NK-92 (cell line): ENCODE data around the gene ITGA2B.
"Not testable (repeated sequence)": the region's sequence is repeated elsewhere in the genome, so short reads cannot be mapped to it uniquely, and the experiment has no call there.

ENCODE experiments used
- DNase-seq: peaks from one replicate; lab custom pipeline; 2025; ENCODE audit not compliant: unreplicated experiment; lab: John Stamatoyannopoulos, UW

Gene ITGA2B

GRCh38 chr17:44394112-44394511 lies 4.7 kb upstream of the ITGA2B start:
- not testable (repeated sequence) for DNase-seq

GRCh38 chr17:44390250-44390870 lies 911 bp upstream of the ITGA2B start:
- DNase-seq = no peak

GRCh38 chr17:44389723-44390202 lies 314 bp upstream of the ITGA2B start:
- DNase-seq = no peak

GRCh38 chr17:44387804-44388203 lies 1.6 kb downstream of the ITGA2B start:
- no peak for DNase-seq

- DNase-seq = no peak
Observed at GRCh38 chr17:44386182-44386525, 3.3 kb downstream of the ITGA2B start.

- DNase-seq = no peak
Observed at GRCh38 chr17:44385287-44386181, 3.9 kb downstream of the ITGA2B start.

- DNase-seq = no peak
Observed at GRCh38 chr17:44384823-44385286, 4.6 kb downstream of the ITGA2B start.

- DNase-seq = no peak
Observed at GRCh38 chr17:44384281-44384822, 5.1 kb downstream of the ITGA2B start.

- no peak for DNase-seq
Observed at GRCh38 chr17:44383861-44384260, 5.6 kb downstream of the ITGA2B start.

GRCh38 chr17:44383363-44383762 lies 6.1 kb downstream of the ITGA2B start:
- DNase-seq = no peak

- DNase-seq = no peak
Observed at GRCh38 chr17:44382917-44383316, 6.5 kb downstream of the ITGA2B start.

GRCh38 chr17:44381810-44382305 lies 7.6 kb downstream of the ITGA2B start:
- no peak for DNase-seq

- DNase-seq = no peak
Observed at GRCh38 chr17:44380767-44381166, 8.7 kb downstream of the ITGA2B start.

GRCh38 chr17:44379887-44380286 lies 9.6 kb downstream of the ITGA2B start:
- no peak for DNase-seq

- DNase-seq = no peak
Observed at GRCh38 chr17:44378171-44378705, 11.2 kb downstream of the ITGA2B start.

- no peak for DNase-seq
Observed at GRCh38 chr17:44376779-44377178, 12.7 kb downstream of the ITGA2B start.

- no peak for DNase-seq
Observed at GRCh38 chr17:44376124-44376523, 13.3 kb downstream of the ITGA2B start.

- no peak for DNase-seq
Observed at GRCh38 chr17:44375196-44376017, 14.0 kb downstream of the ITGA2B start.

- no peak for DNase-seq
Observed at GRCh38 chr17:44374306-44375195, 14.9 kb downstream of the ITGA2B start.

- no peak for DNase-seq
Observed at GRCh38 chr17:44372036-44372435, 17.4 kb downstream of the ITGA2B start.
